Spleen (tissue), 11 donors: ENCODE data around the gene AP4E1. TPM values are rescaled to one million over a fixed set of nuclear protein-coding genes. Genes with fewer than 3 reads are reported as not detected.
"Not testable (repeated sequence)": the region's sequence is repeated elsewhere in the genome, so short reads cannot be mapped to it uniquely, and the experiment has no call there.

Source experiments
- DNase-seq: peaks from one replicate; pipeline ENCODE4 v3.0.0-alpha.2; 2020
- H3K27ac ChIP-seq, 8 donors: fragments of 200-600 bp; sonication (generic) in 7 of 8; 1 replicate in 4 of 8; 2 replicates in 4 of 8; pipeline versions ENCODE4 v1.5.0 to v1.8.0; 2016 to 2021; ENCODE audit warnings: inconsistent platforms in 4 of 8, mild to moderate bottlenecking in 4 of 8, moderate library complexity in 1 of 8
- H3K27me3 ChIP-seq, 7 donors: fragments of 200-600 bp; sonication (generic) in 6 of 7; replicated peaks in 1 of 7; 1 replicate in 4 of 7; 2 replicates in 3 of 7; pipeline versions ENCODE4 v1.5.0 to v1.8.0; 2016 to 2021; ENCODE audit warnings: inconsistent platforms in 3 of 7, mild to moderate bottlenecking in 1 of 7
- H3K36me3 ChIP-seq, 6 donors: fragments of 200-600 bp; sonication (generic) in 5 of 6; 1 replicate in 4 of 6; 2 replicates in 2 of 6; pipeline versions ENCODE4 v1.5.0 to v1.8.0; 2016 to 2021; ENCODE audit warnings: inconsistent platforms in 2 of 6
- H3K4me1 ChIP-seq, 6 donors: fragments of 200-600 bp; sonication (generic) in 5 of 6; 1 replicate in 3 of 6; 2 replicates in 3 of 6; pipeline versions ENCODE4 v1.5.0 to v1.8.0; 2016 to 2021; ENCODE audit warnings: inconsistent platforms in 3 of 6
- H3K4me3 ChIP-seq, 8 donors: fragments of 200-600 bp; sonication (generic) in 7 of 8; 1 replicate in 4 of 8; 2 replicates in 4 of 8; pipeline versions ENCODE4 v1.5.0 to v1.8.0; 2016 to 2021; ENCODE audit warnings: inconsistent platforms in 4 of 8, mild to moderate bottlenecking in 4 of 8, moderate library complexity in 2 of 8
- H3K9me3 ChIP-seq, 8 donors: fragments of 200-600 bp; sonication (generic) in 7 of 8; 1 replicate in 4 of 8; 2 replicates in 4 of 8; pipeline versions ENCODE4 v1.5.0 to v1.8.0; 2016 to 2021; ENCODE audit warnings: inconsistent platforms in 4 of 8
- POLR2A ChIP-seq, 3 donors: fragments of 450-650 bp; IDR thresholded peaks; one replicate each; pipeline ENCODE4 v1.5.1; 2017; ENCODE audit warnings: antibody characterized with exemption in 3 of 3, mild to moderate bottlenecking in 1 of 3
- POLR2AphosphoS5 ChIP-seq, 3 donors: sonication (generic); formaldehyde crosslinking; IDR thresholded peaks; one replicate each; pipeline ENCODE4 v1.5.1; 2017; ENCODE audit warnings: antibody characterized with exemption in 3 of 3
- WGBS, 5 donors: extraction: QIAGEN DNeasy Blood & Tissue Kit in 3 of 5; methylation state at CpG; one replicate each; pipeline versions ENCODE4 v1.1.5 to v1.1.7; 2013 to 2018; 5-methylcytosine and 5-hydroxymethylcytosine counted together
- intact Hi-C: fragments of 100-400 bp; cut with DNase I; formaldehyde crosslinking; loops from one replicate; pipeline ENCODE4 v1.15.0; 2023; ENCODE audit warnings: low total_unique reads
- polyA plus RNA-seq, 3 donors: library from polyadenylated mRNA; stranded (reverse); fragments of 200-250 nt; gene quantifications; one replicate each; pipeline ENCODE4 v1.2.1, GENCODE V29; 2013
- total RNA-seq, 7 donors: library from RNA; depleted of rRNA in 3 of 7; stranded (reverse); fragments of >200 nt in 3 of 7; fragmentation: NEBNext Ultra II Directional in 4 of 7; extraction: Animal tissue kit (Norgen Biotek cat#: 25700) in 4 of 7; gene quantifications; one replicate each; pipeline versions ENCODE4 v1.1.0 to v1.2.1, GENCODE V29; 2016 to 2021
- TF ChIP-seq, protein P1 (sequence below), 11 experiments: fragments of 200-600 bp in 7 of 11; fragments of 450-650 bp in 4 of 11; sonication (generic) in 4 of 11; IDR thresholded peaks in 8 of 11; conservative IDR thresholded peaks in 3 of 11; 1 replicate in 7 of 11; 2 replicates in 4 of 11; pipeline versions ENCODE4 v1.4.0 to v1.8.0; 2016 to 2021; ENCODE audit warnings: antibody characterized with exemption in 11 of 11, inconsistent platforms in 4 of 11, mild to moderate bottlenecking in 1 of 11
- donor health status: healthy with polysubstance abuse.
- donor health status: DM: no; HTN: no; CAD: no; lungs with moderate emphysema.
- donor health status: DM: no; HTN: no; CAD: no.
- donor health status: Bipolar disorder and iron deficiency.
- donor health status: healthy.
- donor health status: DM: no; HTN: no; CAD: no.
- donor health status: DM: yes; HTN: yes; CAD: no.

Gene AP4E1
- total and polyA plus RNA-seq, 10 donors: 2.1 to 17.4 (median 13.3) TPM

DNA sequence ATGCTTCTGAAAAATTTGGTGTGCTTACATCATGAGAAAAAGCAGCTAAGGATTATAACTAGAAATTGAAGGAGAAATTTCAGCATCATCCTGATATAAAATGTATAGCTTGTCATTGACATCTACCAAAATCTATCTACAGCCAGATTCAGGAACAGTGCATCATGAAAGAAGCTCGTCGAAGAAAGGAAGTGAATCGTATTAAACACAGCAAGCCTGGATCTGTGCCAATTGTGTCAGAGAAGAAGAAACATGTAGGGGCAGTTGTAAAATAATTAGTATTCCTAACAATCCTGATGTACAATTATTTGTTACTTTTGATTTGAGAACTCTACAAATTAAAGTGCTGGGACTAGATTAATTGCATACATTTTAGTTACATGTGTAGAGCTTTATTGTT is 37.2 kb downstream of the AP4E1 start:
- TF ChIP-seq POLR2AphosphoS5 (IDR thresholded peaks at IDR 0.05) (no peak), POLR2A (IDR thresholded peaks at IDR 0.05) (no peak)
- TF ChIP-seq, protein P1, sequence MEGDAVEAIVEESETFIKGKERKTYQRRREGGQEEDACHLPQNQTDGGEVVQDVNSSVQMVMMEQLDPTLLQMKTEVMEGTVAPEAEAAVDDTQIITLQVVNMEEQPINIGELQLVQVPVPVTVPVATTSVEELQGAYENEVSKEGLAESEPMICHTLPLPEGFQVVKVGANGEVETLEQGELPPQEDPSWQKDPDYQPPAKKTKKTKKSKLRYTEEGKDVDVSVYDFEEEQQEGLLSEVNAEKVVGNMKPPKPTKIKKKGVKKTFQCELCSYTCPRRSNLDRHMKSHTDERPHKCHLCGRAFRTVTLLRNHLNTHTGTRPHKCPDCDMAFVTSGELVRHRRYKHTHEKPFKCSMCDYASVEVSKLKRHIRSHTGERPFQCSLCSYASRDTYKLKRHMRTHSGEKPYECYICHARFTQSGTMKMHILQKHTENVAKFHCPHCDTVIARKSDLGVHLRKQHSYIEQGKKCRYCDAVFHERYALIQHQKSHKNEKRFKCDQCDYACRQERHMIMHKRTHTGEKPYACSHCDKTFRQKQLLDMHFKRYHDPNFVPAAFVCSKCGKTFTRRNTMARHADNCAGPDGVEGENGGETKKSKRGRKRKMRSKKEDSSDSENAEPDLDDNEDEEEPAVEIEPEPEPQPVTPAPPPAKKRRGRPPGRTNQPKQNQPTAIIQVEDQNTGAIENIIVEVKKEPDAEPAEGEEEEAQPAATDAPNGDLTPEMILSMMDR (IDR thresholded peaks at IDR 0.05 in 8 of 11, conservative IDR thresholded peaks at IDR 0.05 in 3 of 11): no peak
- H3K9me3 ChIP-seq: peaks cover 0 to 5% (median 1%) of the 10 kb centered on the region in 8 donors
- intact Hi-C loops: no loop called here
- H3K4me1 ChIP-seq: no peaks in the 10 kb centered on the region
- WGBS, 5 donors: 20 to 33% (median 21%) methylated on average over 3 of the region's 3 CpGs
- H3K4me3 ChIP-seq: no peak overlapping the region
- H3K27ac ChIP-seq: no peak overlapping the region
- DNase-seq: no peak
- H3K27me3 ChIP-seq: no peaks in the 10 kb centered on the region
- peaks cover 0 to 98% (median 40%) of the 10 kb centered on the region in 6 donors for H3K36me3 ChIP-seq

DNA sequence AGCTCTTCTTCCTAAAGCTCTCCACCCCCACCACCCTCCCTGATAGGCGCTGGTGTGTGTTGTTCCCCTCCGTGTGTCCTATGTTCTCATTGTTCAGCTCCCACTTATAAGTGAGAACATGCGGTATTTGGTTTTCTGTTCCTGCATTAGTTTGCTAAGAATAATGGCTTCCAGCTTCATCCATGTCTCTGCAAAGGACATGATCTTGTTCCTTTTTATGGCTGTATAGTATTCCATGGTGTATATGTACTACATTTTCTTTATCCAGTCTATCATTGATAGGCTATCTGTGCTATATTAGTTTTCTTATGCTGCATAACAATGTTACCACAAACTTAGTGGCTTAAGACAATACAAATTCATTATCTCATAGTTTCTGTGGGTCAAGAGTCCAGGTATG is 42.3 kb downstream of the AP4E1 start:
- H3K27me3 ChIP-seq, H3K4me1 ChIP-seq, DNase-seq, H3K4me3 ChIP-seq, H3K27ac ChIP-seq, intact Hi-C loops: not testable (repeated sequence)
- Histone ChIP-seq H3K36me3 (peaks cover 4 to 98% (median 53%) of the 10 kb centered on the region in 6 donors), H3K9me3 (peaks cover 0 to 12% (median 2%) of the 10 kb centered on the region in 8 donors)
- WGBS, 5 donors: 98 to 99% (median 98%) methylated on average over 3 of the region's 3 CpGs

DNA sequence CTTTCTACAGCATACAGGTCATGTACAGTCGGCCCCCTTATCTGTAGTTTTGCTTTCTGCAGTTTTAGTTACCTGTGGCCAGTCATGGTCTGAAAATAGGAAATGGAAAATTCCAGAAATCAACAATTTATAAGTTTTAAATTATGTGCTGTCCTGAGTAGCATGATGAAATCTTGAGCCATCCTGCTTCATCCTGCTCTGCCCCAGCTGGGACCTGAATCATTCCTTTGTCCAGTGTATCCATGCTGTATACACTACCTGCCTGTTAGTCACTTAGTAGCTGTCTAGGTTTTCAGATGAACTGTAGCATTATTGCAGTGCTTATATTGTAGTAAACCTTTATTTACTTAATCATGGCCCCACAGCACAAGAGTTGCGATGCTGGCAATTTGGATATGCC is 44.8 kb downstream of the AP4E1 start:
- DNase-seq: no peak
- Histone ChIP-seq H3K9me3 (peaks cover 0 to 21% (median 4%) of the 10 kb centered on the region in 8 donors), H3K36me3 (peaks cover 10 to 100% (median 75%) of the 10 kb centered on the region in 6 donors), H3K27me3 (no peaks in the 10 kb centered on the region), H3K4me1 (no peaks in the 10 kb centered on the region), H3K4me3 (no peak overlapping the region), H3K27ac (no peak overlapping the region)
- 92 to 99% (median 99%) methylated on average over 2 of the region's 2 CpGs for WGBS, 5 donors
- no peak for TF ChIP-seq POLR2A (IDR thresholded peaks at IDR 0.05)
- intact Hi-C loops: no loop called here

DNA sequence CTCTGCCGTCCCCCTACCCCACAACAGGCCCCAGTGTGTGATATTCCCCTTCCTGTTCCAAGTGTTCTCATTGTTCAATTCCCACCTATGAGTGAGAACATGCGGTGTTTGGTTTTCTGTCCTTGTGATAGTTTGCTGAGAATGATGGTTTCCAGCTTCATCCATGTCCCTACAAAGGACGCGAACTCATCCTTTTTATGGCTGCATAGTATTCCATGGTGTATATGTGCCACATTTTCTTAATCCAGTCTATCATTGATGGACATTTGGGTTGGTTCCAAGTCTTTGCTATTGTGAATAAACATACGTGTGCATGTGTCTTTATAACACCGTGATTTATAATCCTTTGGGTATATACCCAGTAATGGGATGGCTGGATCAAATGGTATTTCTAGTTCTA is 46.4 kb downstream of the AP4E1 start:
- peaks cover 12 to 100% (median 87%) of the 10 kb centered on the region in 6 donors for H3K36me3 ChIP-seq

DNA sequence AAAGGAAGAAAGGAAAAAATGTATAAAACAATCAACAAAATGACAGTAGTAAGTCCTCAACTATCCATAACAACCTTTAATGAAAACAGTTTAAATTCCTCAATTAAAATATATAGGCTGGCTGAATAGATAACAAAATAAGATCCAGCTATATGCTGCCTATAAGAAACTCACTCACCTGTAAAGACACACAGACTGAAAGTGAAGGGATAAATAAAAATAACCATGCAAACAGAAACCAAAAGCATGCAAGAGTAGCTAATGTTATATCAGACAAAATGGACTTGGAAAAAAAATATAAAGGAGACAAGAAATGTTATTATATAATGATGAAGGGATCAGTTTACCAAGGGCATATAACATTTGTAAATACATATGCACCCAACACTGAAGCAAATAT is 51.2 kb downstream of the AP4E1 start:
- Histone ChIP-seq H3K4me3 (no peak overlapping the region), H3K27ac (no peak overlapping the region), H3K36me3 (peaks cover 7 to 84% (median 59%) of the 10 kb centered on the region in 6 donors), H3K4me1 (no peaks in the 10 kb centered on the region), H3K9me3 (peaks cover 14 to 69% (median 47%) of the 10 kb centered on the region in 8 donors), H3K27me3 (no peaks in the 10 kb centered on the region)
- intact Hi-C loops: no loop called here
- no peak for DNase-seq
- TF ChIP-seq POLR2AphosphoS5 (IDR thresholded peaks at IDR 0.05): no peak
- no peak for TF ChIP-seq POLR2A (IDR thresholded peaks at IDR 0.05)
- TF ChIP-seq, protein P1 (IDR thresholded peaks at IDR 0.05 in 8 of 11, conservative IDR thresholded peaks at IDR 0.05 in 3 of 11): no peak

More for the DNA sequence above, 46.4 kb downstream of the AP4E1 start:
- H3K9me3 ChIP-seq: peaks cover 0 to 25% (median 5%) of the 10 kb centered on the region in 8 donors
- H3K27me3 ChIP-seq, H3K4me3 ChIP-seq, DNase-seq, H3K27ac ChIP-seq, H3K4me1 ChIP-seq, intact Hi-C loops: not testable (repeated sequence)
- 90 to 99% (median 92%) methylated on average over 6 of the region's 6 CpGs for WGBS, 5 donors

DNA sequence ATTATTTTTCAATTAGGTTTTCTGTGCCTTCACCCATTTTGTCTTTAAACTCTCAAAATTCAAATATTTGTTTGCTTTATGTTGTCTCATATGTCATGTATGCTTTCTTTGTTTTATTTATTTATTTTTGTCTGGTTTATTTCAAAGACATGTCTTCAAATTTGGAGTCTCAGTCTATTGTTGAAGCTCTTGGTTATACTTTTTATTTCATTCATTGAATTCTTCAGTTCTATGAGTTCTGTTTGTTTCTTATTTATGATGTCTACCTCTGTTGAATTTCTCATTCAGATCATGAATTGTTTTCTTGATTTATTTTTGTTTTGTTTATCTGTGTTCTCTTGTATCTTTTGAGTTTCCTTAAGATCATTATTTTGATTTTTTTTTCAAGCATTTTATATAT is 55.6 kb downstream of the AP4E1 start:
- Histone ChIP-seq H3K27me3 (no peaks in the 10 kb centered on the region), H3K27ac (no peak overlapping the region), H3K4me3 (no peak overlapping the region), H3K36me3 (peaks cover 1 to 75% (median 36%) of the 10 kb centered on the region in 6 donors), H3K4me1 (no peaks in the 10 kb centered on the region), H3K9me3 (peaks cover 17 to 99% (median 87%) of the 10 kb centered on the region in 8 donors)
- intact Hi-C loops: no loop called here
- no peak for DNase-seq
- TF ChIP-seq POLR2AphosphoS5 (IDR thresholded peaks at IDR 0.05): no peak
- no peak for TF ChIP-seq POLR2A (IDR thresholded peaks at IDR 0.05)
- TF ChIP-seq, protein P1 (IDR thresholded peaks at IDR 0.05 in 8 of 11, conservative IDR thresholded peaks at IDR 0.05 in 3 of 11): no peak
